ENCODE results near the gene PIEZO2. TPM values are rescaled to one million over a fixed set of nuclear protein-coding genes. Genes with fewer than 3 reads are reported as not detected.
"Not testable (repeated sequence)": the region's sequence is repeated elsewhere in the genome, so short reads cannot be mapped to it uniquely, and the experiment has no call there.

Gene PIEZO2
- total and polyA plus RNA-seq, 9 donors, result 19.3 to 55.4 (median 35.3) TPM

DNA sequence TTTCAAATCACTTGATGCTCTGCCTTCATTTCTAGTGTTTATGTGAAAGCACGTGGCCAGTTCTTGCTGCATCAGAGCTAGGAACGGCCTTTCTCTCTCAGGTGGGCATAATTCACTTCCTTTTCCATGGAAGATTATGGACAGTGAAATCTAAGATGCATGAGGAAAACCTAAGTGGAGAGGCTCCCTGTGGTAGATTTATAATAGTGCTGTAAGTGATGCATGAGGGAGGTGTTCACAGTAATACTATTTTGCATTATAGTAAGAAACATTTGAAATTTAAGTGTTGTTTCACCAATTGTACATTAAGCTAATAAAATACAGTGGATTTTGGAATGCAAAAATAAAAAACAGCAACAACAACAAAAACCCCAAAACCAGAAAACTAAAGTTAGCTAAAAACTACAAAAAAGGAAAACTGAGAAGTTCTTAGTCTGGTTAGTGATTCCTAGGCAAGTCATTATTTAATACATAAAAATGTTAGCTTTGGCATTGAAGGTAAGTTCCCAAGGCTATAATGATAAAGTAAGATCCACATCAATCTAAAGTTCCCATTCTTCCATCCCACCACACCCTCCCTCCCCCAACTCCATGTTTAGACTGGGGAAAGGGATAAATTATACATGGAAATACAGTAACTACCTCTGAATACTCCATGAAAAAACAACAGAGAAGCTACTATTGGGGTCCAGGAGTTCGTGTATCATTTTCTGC lies 469.7 kb downstream of the PIEZO2 start:
- H3K4me3 ChIP-seq (ENCODE audit: low read length), result no peak overlapping the region
- H3K4me1 ChIP-seq (ENCODE audit: control insufficient read depth, insufficient read depth, low read length), result no peaks in the 10 kb centered on the region
- no peak overlapping the region for H3K27ac ChIP-seq (ENCODE audit: low read length)
- DNase-seq, result no peak
- WGBS (ENCODE audit: insufficient coverage), result 100% methylated on average over 1 of the region's 3 CpGs
- H3K36me3 ChIP-seq (ENCODE audit: control insufficient read depth, insufficient read depth, low read length), result peaks cover 12% of the 10 kb centered on the region
- no peaks in the 10 kb centered on the region for H3K9me3 ChIP-seq (replicated peaks; ENCODE audit: control insufficient read depth, low read depth, low read length)
- no peaks in the 10 kb centered on the region for H3K27me3 ChIP-seq (ENCODE audit: control insufficient read depth, insufficient read depth, low read length)

DNA sequence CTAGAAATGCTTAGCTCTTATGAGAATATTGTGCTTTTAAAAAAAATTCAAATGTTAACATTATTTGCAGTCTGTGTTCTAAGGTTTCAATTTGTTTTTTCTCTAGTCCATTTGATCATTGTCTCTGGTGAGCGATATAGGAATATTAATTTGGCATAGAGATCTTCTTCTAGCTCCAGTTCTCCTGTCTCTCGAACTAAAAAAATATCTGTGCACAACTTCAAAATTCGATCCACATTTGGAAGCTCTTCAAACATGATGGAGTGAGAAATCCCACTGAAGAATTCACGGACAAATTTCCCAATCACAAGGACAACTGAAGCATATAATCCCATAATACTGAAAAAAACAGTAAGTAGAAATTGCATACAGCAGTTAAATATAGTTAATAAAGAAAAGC lies 477.9 kb downstream of the PIEZO2 start:
- peak; percentile 77 for DNase-seq
- H3K36me3 ChIP-seq (ENCODE audit: control insufficient read depth, insufficient read depth, low read length), result peaks cover 11% of the 10 kb centered on the region
- WGBS (ENCODE audit: insufficient coverage), result no CpG with 5 or more reads among the region's 4 CpGs

DNA sequence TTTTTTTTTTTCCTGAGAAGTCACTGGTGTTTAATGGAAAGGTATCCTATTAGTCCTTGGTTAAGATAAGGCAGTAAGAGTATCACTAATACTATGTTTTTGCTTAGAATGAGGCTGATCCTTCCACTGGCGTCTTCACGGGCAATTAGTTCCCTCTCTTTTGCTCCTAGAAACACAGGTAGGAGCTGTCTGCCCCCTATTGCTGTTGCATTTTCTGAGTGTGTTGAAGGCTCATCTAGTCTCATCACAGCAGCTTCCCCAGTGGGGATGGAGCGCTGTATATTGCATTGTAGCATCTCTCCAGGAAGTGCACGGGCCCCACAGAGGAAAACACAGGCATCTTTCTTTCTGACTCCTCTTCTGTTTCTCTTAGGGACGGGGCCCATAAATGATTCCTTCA lies 478.5 kb downstream of the PIEZO2 start:
- DNase-seq, result no peak
- H3K4me3 ChIP-seq (ENCODE audit: low read length), result no peak overlapping the region
- WGBS (ENCODE audit: insufficient coverage), result 52% methylated on average over 2 of the region's 5 CpGs

More for the DNA sequence above, 477.9 kb downstream of the PIEZO2 start:
- no peaks in the 10 kb centered on the region for H3K4me1 ChIP-seq (ENCODE audit: control insufficient read depth, insufficient read depth, low read length)
- no peak overlapping the region for H3K27ac ChIP-seq (ENCODE audit: low read length)
- no peaks in the 10 kb centered on the region for H3K27me3 ChIP-seq (ENCODE audit: control insufficient read depth, insufficient read depth, low read length)
- no peak overlapping the region for H3K4me3 ChIP-seq (ENCODE audit: low read length)
- no peaks in the 10 kb centered on the region for H3K9me3 ChIP-seq (replicated peaks; ENCODE audit: control insufficient read depth, low read depth, low read length)

DNA sequence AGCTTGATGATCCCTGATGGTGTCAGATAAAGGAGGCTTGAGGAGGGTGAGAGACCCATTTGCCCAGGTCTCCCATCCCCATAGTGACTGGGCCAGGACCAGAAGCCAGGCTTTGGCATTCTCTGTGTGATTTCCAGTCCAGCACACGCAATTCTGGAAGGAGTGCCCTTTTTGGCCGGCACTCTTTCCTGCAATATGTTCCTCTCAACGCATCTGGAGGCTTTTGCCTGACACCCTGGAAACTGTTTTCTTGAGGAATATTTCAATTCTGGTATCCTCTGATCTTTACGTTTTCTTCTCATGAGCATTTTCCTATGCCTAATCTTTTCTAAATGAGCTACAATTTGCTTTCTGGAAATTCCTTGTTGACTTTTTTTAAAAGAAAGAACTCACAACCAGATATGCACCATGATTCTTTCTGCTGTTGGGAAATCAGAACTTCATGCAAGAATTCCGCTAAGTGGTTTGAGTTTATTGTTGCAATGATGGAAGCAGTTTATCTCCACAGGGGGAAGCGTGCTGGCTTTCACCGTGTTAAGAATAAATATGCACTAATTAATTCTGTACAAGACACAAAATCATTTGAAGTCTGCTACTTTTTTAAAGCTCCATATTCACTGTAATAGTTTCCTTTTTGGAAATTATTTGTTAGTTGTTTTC lies 479.8 kb downstream of the PIEZO2 start:
- Histone ChIP-seq H3K27me3 (ENCODE audit: control insufficient read depth, insufficient read depth, low read length) (no peaks in the 10 kb centered on the region), H3K4me1 (ENCODE audit: control insufficient read depth, insufficient read depth, low read length) (no peaks in the 10 kb centered on the region), H3K36me3 (ENCODE audit: control insufficient read depth, insufficient read depth, low read length) (peaks cover 4% of the 10 kb centered on the region), H3K9me3 (replicated peaks; ENCODE audit: control insufficient read depth, low read depth, low read length) (no peaks in the 10 kb centered on the region), H3K4me3 (ENCODE audit: low read length) (no peak overlapping the region), H3K27ac (ENCODE audit: low read length) (no peak overlapping the region)
- DNase-seq, result peak; percentile 37
- 70% methylated on average over 3 of the region's 7 CpGs for WGBS (ENCODE audit: insufficient coverage)

More for the DNA sequence above, 478.5 kb downstream of the PIEZO2 start:
- Histone ChIP-seq H3K27ac (ENCODE audit: low read length) (no peak overlapping the region), H3K9me3 (replicated peaks; ENCODE audit: control insufficient read depth, low read depth, low read length) (no peaks in the 10 kb centered on the region), H3K36me3 (ENCODE audit: control insufficient read depth, insufficient read depth, low read length) (peaks cover 8% of the 10 kb centered on the region), H3K27me3 (ENCODE audit: control insufficient read depth, insufficient read depth, low read length) (no peaks in the 10 kb centered on the region), H3K4me1 (ENCODE audit: control insufficient read depth, insufficient read depth, low read length) (no peaks in the 10 kb centered on the region)

DNA sequence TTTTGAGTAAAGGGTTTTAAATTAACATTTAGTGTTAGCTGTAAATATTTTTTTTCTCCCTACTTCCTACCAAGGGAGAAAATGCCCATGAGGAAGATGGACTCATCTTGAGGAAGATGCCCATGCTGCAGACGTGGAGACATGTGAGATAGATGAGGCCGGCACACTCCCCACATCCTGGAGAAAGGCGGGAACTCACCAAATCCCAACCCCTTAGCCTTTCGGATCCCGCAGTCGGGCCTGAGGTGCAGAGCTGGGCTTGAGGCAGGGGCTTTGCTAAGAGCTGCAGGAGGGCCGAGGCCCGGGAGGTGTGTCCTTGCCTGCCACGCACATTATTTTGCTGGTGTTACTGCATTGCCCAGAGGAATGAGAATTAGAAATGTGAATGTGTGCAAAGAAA lies 485.6 kb downstream of the PIEZO2 start:
- Histone ChIP-seq H3K36me3 (ENCODE audit: control insufficient read depth, insufficient read depth, low read length) (no peaks in the 10 kb centered on the region), H3K4me1 (ENCODE audit: control insufficient read depth, insufficient read depth, low read length) (peaks cover 15% of the 10 kb centered on the region), H3K27me3 (ENCODE audit: control insufficient read depth, insufficient read depth, low read length) (peaks cover 2% of the 10 kb centered on the region), H3K27ac (ENCODE audit: low read length) (no peak overlapping the region), H3K4me3 (ENCODE audit: low read length) (no peak overlapping the region), H3K9me3 (replicated peaks; ENCODE audit: control insufficient read depth, low read depth, low read length) (no peaks in the 10 kb centered on the region)
- no peak for DNase-seq
- 42% methylated on average over 2 of the region's 9 CpGs for WGBS (ENCODE audit: insufficient coverage)

DNA sequence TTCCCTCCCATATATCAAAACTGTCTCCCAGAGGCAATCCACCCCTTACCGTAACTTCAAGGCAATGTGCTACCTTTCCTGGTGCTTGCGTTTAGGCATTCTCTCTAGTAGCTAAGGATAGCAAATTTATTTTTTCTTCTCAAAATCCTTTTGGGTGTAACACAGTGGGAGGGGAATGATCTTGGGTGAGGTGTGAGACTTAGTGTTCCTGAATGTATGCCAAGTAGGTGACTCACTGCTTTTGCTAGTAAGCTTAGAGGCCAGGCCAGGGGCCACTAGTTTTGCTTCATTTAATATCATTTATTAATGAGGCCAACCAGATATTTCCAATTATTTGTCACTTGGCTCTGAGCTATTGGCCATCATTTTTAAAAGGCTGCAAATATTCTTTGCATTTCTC lies 488.1 kb downstream of the PIEZO2 start:
- DNase-seq, result peak; percentile 71
- no CpG with 5 or more reads among the region's 2 CpGs for WGBS (ENCODE audit: insufficient coverage)

DNA sequence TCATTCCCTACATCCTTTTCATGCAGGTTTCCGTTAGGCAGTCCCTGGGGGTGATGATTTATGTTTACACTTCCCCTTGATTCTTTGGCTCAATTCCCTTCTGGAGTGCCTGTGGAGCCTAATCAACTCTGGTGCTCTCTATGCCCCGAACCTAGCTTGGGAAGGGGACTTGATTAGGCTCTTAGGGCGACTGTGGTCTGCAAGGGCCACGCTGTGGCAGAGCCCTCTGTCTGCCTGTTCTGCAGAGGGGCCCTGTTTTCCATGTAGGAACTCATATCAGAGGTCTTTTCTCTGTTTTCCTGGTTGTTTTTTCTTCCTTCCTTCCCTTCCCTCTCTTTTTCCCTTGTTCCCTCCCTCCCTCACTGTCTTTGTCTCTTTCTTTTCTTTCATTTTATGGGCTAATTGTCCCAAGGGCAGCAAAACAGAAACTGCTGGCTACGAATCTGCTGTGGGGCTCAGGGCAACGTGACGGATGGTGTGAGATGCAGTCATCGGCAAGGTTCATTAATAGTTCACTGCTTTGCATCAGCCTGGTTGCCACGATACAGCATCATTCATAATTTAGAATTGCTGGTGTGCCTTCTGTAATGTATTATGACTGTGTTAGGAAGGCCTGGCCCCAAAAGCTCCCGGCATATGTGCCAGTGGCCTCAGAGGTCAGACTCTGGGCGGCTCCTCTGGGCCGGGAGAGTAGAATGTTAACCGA lies 489.0 kb downstream of the PIEZO2 start:
- Histone ChIP-seq H3K36me3 (ENCODE audit: control insufficient read depth, insufficient read depth, low read length) (no peaks in the 10 kb centered on the region), H3K4me3 (ENCODE audit: low read length) (no peak overlapping the region), H3K27ac (ENCODE audit: low read length) (peak overlapping the region; percentile 76)

More for the DNA sequence above, 488.1 kb downstream of the PIEZO2 start:
- Histone ChIP-seq H3K4me1 (ENCODE audit: control insufficient read depth, insufficient read depth, low read length) (peaks cover 15% of the 10 kb centered on the region), H3K27me3 (ENCODE audit: control insufficient read depth, insufficient read depth, low read length) (peaks cover 2% of the 10 kb centered on the region), H3K4me3 (ENCODE audit: low read length) (no peak overlapping the region), H3K36me3 (ENCODE audit: control insufficient read depth, insufficient read depth, low read length) (no peaks in the 10 kb centered on the region), H3K9me3 (replicated peaks; ENCODE audit: control insufficient read depth, low read depth, low read length) (no peaks in the 10 kb centered on the region), H3K27ac (ENCODE audit: low read length) (peak overlapping the region; percentile 76)

DNA sequence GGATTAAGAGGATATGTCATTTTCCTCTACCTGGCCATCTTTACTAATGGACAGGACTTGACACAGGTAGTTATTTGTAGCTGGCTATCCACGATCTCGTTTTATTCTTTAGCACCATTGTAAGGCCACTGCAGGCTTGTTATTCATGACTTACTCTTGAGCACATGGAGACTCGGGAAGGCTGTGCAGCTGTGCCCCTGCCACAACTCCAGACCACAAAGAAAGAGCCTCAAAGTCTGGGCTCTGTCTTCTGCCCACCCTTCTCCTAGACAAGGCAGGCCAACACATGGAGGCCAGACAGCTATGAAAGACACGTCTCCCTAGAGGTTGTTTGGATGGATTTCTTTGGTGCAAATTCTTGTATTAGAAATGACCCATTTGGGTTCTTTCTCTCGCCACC lies 489.8 kb downstream of the PIEZO2 start:
- no peak overlapping the region for H3K27ac ChIP-seq (ENCODE audit: low read length)
- H3K9me3 ChIP-seq (replicated peaks; ENCODE audit: control insufficient read depth, low read depth, low read length), result no peaks in the 10 kb centered on the region
- H3K4me1 ChIP-seq (ENCODE audit: control insufficient read depth, insufficient read depth, low read length), result peaks cover 15% of the 10 kb centered on the region
- peaks cover 2% of the 10 kb centered on the region for H3K27me3 ChIP-seq (ENCODE audit: control insufficient read depth, insufficient read depth, low read length)
- WGBS (ENCODE audit: insufficient coverage), result 90% methylated on average over 2 of the region's 5 CpGs
- no peak for DNase-seq
- H3K36me3 ChIP-seq (ENCODE audit: control insufficient read depth, insufficient read depth, low read length), result no peaks in the 10 kb centered on the region
- H3K4me3 ChIP-seq (ENCODE audit: low read length), result no peak overlapping the region

More for the DNA sequence above, 489.0 kb downstream of the PIEZO2 start:
- peak; percentile 91 for DNase-seq
- no peaks in the 10 kb centered on the region for H3K9me3 ChIP-seq (replicated peaks; ENCODE audit: control insufficient read depth, low read depth, low read length)
- H3K4me1 ChIP-seq (ENCODE audit: control insufficient read depth, insufficient read depth, low read length), result peaks cover 15% of the 10 kb centered on the region
- H3K27me3 ChIP-seq (ENCODE audit: control insufficient read depth, insufficient read depth, low read length), result peaks cover 2% of the 10 kb centered on the region
- 20% methylated on average over 1 of the region's 13 CpGs for WGBS (ENCODE audit: insufficient coverage)

DNA sequence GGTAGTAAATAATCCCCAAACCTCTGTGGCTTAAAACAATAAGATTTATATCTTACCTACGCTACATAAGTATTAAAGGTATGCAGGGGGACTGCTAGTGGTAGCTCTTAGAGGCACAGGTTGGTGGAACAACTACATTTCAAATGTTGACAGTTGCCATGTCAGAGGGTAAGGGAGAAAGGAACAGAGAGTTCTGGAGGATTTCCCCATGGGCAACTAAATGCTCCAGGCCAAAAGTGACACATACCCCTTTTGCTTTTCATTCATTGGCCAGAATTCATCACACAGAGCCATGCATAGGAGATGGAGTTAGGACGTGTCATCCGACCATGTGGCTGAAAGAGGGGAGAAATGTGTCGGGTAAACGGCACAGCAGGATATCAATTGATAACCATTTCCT lies 490.4 kb downstream of the PIEZO2 start:
- H3K36me3 ChIP-seq (ENCODE audit: control insufficient read depth, insufficient read depth, low read length), result no peaks in the 10 kb centered on the region
- H3K4me1 ChIP-seq (ENCODE audit: control insufficient read depth, insufficient read depth, low read length), result peaks cover 15% of the 10 kb centered on the region
- no peak overlapping the region for H3K4me3 ChIP-seq (ENCODE audit: low read length)
- no peak for DNase-seq
- peaks cover 2% of the 10 kb centered on the region for H3K27me3 ChIP-seq (ENCODE audit: control insufficient read depth, insufficient read depth, low read length)
- no peak overlapping the region for H3K27ac ChIP-seq (ENCODE audit: low read length)
- H3K9me3 ChIP-seq (replicated peaks; ENCODE audit: control insufficient read depth, low read depth, low read length), result no peaks in the 10 kb centered on the region
- 90% methylated on average over 2 of the region's 5 CpGs for WGBS (ENCODE audit: insufficient coverage)

DNA sequence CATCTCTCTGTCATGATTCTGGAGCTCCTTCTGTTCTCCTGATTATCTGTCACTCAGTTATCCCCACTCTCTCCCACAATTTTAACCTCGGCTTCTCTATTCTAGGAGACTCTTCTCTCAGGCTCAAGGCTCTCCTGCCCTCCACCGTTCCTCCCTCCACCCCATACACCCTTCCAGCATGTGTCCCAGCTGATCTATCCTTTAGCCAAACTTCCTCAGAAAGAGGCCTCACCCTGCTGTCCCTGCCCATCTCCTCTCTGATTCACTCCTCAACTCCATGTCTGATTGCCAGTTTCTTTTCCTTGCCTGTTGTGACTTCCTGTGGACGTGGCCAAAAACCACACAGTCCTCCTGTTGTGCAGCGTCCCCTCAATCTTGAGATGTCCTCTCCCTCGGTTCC lies 505.4 kb downstream of the PIEZO2 start:
- no CpG with 5 or more reads among the region's 5 CpGs for WGBS (ENCODE audit: insufficient coverage)
- not testable (repeated sequence) for H3K36me3 ChIP-seq (ENCODE audit: control insufficient read depth, insufficient read depth, low read length); H3K4me3 ChIP-seq (ENCODE audit: low read length); H3K4me1 ChIP-seq (ENCODE audit: control insufficient read depth, insufficient read depth, low read length); DNase-seq; H3K9me3 ChIP-seq (replicated peaks; ENCODE audit: control insufficient read depth, low read depth, low read length); H3K27ac ChIP-seq (ENCODE audit: low read length); H3K27me3 ChIP-seq (ENCODE audit: control insufficient read depth, insufficient read depth, low read length)

Data from muscle of leg (tissue), 11 donors.